ENCODE measurements around the gene SZT2. TPM values are rescaled to one million over a fixed set of nuclear protein-coding genes. Genes with fewer than 3 reads are reported as not detected.
A peak's percentile ranks its signal among the peaks of the same experiment; 100 is the strongest.
"Not testable (repeated sequence)": the region's sequence is repeated elsewhere in the genome, so short reads cannot be mapped to it uniquely, and the experiment has no call there.

SZT2 gene
- total RNA-seq, 1 donor from 2014 or later = 139 TPM

DNA sequence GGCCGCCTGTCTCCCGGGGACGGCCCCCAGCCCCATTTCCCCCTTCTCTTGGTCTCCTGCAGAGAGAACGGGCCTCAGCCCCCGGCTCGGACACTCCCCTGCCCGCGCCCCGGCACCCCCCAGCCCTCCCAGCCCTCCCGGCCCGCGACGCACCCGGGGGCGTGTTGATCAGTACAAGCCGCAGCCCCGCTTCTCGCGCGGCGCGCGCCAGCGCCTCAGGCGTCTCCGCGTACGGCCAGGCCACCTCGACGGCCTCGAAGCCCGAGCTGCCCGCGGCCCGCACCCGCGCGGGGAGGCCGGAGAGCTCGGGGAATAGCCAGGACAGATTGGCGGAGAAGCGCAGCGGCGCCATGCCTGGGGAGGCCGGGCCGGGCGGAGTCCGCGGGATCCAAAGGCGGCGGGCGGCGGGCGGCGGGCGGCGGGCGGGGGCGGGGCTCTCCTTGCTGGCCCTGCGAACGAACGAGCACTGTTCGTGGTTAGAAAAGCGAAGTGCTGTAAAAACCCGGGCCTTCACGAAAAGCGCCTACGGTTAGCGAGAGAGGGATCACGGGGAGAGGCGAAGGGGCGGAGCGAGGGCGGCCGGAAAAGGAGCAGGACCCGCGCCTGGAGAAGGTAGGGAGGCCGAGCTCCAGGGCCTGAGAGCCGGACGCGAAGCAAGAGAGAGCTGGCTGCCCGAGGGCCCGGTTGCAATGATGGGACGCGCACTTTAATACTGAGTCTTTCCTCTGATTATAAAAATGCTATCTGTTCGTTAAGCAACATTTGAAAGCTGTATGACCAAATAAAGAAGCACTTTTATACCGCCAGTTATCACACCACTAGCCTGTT, 64.0 kb downstream of the SZT2 start, which contains the start of gene HYI:
Gene HYI, minus strand, starts transcription at position 490 of the 828 bp plus-strand sequence. Its CDS starts 138 bp downstream, at position 352.
- peaks cover 17% of the 10 kb centered on the region for H3K4me1 Mint-ChIP-seq
- intact Hi-C loops (cut with micrococcal nuclease) = loop anchor here (2.0 kb wide), 1 partner anchor 95 kb away; the partner anchor contains the start of gene CDC20
- POLR2A ChIA-PET = interaction anchor here (0.7 to 2.7 kb wide), 6 partner anchors 29 to 282 kb away, joined by 3 to 9 read pairs (median 4); partner anchors contain the start of genes CFAP57, EBNA1BP2, ELOVL1 and KDM4A
- H3K4me3 Mint-ChIP-seq = peak within 1 kb of the TSS; percentile 89
- peak; percentile 50 for DNase-seq
- peak within 1 kb of the TSS; percentile 76 for H3K27ac Mint-ChIP-seq
- TF ChIP-seq, protein P1, sequence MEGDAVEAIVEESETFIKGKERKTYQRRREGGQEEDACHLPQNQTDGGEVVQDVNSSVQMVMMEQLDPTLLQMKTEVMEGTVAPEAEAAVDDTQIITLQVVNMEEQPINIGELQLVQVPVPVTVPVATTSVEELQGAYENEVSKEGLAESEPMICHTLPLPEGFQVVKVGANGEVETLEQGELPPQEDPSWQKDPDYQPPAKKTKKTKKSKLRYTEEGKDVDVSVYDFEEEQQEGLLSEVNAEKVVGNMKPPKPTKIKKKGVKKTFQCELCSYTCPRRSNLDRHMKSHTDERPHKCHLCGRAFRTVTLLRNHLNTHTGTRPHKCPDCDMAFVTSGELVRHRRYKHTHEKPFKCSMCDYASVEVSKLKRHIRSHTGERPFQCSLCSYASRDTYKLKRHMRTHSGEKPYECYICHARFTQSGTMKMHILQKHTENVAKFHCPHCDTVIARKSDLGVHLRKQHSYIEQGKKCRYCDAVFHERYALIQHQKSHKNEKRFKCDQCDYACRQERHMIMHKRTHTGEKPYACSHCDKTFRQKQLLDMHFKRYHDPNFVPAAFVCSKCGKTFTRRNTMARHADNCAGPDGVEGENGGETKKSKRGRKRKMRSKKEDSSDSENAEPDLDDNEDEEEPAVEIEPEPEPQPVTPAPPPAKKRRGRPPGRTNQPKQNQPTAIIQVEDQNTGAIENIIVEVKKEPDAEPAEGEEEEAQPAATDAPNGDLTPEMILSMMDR (IDR thresholded peaks at IDR 0.05) = no peak
- no peaks in the 10 kb centered on the region for H3K9me3 Mint-ChIP-seq
- peak; percentile 65 for ATAC-seq (ENCODE audit: low read depth)
- H3K27me3 Mint-ChIP-seq = peaks cover 20% of the 10 kb centered on the region
- CTCF ChIA-PET = interaction anchor here (0.9 kb wide), 1 partner anchor 9 kb away, joined by 3 read pairs; no protein-coding TSS in a partner anchor
- H3K36me3 Mint-ChIP-seq (ENCODE audit: low read depth) = peaks cover 35% of the 10 kb centered on the region

DNA sequence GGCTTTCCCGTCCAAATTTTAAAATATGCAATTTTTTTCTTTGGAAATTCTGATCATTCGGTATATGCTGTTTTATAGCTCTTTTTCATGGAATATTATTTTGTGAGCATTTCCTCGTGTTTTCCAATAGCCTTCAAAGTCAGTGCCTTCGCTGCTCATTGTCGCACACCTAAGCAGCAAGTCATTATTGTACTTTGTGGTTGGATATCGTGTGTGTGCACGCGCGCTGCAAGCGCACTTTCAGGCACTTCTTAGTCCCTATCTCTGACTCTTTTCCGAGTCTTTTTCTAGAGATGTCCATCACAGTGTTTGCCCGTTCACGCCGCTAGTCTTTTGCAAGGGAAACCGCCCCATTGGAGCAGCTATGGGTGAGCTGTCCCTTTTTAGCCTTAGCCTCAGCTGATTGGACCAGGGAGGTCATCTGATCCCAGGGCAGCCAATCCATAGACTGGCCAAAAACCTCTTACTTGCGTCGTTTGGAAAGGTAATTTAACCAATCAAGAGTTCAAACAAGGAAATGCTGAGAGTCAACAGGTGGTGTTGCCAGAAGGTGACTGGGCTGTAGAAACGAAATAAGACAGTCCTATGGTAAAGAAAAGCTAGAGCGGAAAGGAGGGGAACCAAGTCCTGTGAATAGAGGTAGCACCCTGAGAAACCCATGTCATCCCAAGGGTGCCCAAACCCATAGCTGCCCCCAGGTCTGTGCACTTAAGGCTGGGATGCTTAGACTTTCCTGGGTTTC, 64.7 kb downstream of the SZT2 start:
- peaks cover 27% of the 10 kb centered on the region for H3K36me3 Mint-ChIP-seq (ENCODE audit: low read depth)
- H3K9me3 Mint-ChIP-seq = no peaks in the 10 kb centered on the region
- DNase-seq (no peak), ATAC-seq (ENCODE audit: low read depth) (peak; percentile 80)
- peaks cover 17% of the 10 kb centered on the region for H3K4me1 Mint-ChIP-seq
- intact Hi-C loops (cut with micrococcal nuclease) = no loop called here
- H3K4me3 Mint-ChIP-seq = peak overlapping the region; percentile 89
- TF ChIP-seq, protein P1 (IDR thresholded peaks at IDR 0.05) = no peak
- POLR2A ChIA-PET = interaction anchor here (0.6 to 2.7 kb wide), 7 partner anchors 30 to 676 kb away, joined by 3 to 9 read pairs (median 3); partner anchors contain the start of genes CFAP57, EBNA1BP2, ELOVL1 and KDM4A
- H3K27ac Mint-ChIP-seq = peak overlapping the region; percentile 76
- CTCF ChIA-PET = interaction anchor here (0.9 kb wide), 1 partner anchor 10 kb away, joined by 3 read pairs; no protein-coding TSS in a partner anchor
- peaks cover 20% of the 10 kb centered on the region for H3K27me3 Mint-ChIP-seq

DNA sequence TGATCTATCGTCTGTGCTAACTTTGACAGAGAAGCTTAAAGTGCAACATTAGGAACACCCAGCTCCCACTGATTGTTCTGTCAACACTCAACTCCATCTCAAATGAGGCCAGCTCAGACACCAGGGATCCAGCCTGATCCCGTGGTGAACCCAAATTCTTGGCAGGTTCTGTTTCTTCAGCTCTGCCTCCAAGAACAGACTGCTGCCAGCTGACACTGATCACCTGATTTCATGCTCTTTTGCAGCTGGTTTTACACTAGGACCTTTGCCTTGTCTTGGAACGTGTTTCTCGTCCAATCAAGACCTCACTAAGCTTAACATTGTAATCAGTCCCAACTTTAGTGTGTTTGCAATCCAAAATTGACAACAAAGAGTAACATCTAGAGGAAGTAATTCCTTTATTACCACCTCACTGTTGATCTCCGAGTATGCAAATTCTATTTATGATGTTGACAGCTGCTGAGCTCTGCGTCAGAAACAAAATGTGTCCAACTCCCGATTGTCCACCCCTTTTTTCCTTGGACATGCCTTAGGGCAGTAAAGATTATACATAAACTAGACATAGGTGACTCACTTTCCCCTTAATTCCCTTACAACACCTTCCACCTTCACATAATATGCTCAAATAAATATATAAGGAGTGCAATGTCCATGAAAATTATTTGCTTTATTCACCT, 65.7 kb downstream of the SZT2 start:
- Mint-ChIP-seq H3K9me3 (no peaks in the 10 kb centered on the region), H3K36me3 (ENCODE audit: low read depth) (peaks cover 21% of the 10 kb centered on the region), H3K4me3 (peak overlapping the region; percentile 19), H3K27ac (no peak overlapping the region), H3K4me1 (peaks cover 17% of the 10 kb centered on the region), H3K27me3 (peaks cover 20% of the 10 kb centered on the region)
- CTCF ChIA-PET = no interaction called here
- intact Hi-C loops (cut with micrococcal nuclease) = no loop called here
- TF ChIP-seq, protein P1 (IDR thresholded peaks at IDR 0.05) = no peak
- no peak for ATAC-seq (ENCODE audit: low read depth)
- POLR2A ChIA-PET = interaction anchor here (0.6 to 2.7 kb wide), 5 partner anchors 87 to 676 kb away, joined by 3 to 9 read pairs (median 6); partner anchors contain the start of genes ELOVL1 and KDM4A
- no peak for DNase-seq

DNA sequence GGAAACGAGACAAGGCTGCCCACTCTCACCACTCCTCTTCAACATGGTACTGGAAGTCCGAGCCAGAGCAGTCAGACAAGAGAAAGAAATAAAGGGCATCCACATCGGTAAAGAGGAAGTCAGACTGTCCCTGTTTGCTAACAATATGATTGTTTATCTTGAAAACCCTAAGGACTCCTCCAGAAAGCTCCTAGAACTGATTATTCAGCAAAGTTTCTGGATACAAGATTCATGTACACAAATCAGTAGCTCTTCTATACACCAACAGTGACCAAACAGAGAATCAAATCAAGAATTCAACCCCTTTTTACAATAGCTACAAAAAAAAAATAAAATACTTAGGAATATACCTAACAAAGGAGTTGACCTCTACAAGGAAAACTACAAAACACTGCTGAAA, 68.7 kb downstream of the SZT2 start:
- H3K27ac Mint-ChIP-seq; H3K4me3 Mint-ChIP-seq; ATAC-seq (ENCODE audit: low read depth); H3K36me3 Mint-ChIP-seq (ENCODE audit: low read depth); H3K9me3 Mint-ChIP-seq; DNase-seq; intact Hi-C loops (cut with micrococcal nuclease); POLR2A ChIA-PET; CTCF ChIA-PET: not testable (repeated sequence)
- Mint-ChIP-seq H3K27me3 (peaks cover 20% of the 10 kb centered on the region), H3K4me1 (peaks cover 16% of the 10 kb centered on the region)

DNA sequence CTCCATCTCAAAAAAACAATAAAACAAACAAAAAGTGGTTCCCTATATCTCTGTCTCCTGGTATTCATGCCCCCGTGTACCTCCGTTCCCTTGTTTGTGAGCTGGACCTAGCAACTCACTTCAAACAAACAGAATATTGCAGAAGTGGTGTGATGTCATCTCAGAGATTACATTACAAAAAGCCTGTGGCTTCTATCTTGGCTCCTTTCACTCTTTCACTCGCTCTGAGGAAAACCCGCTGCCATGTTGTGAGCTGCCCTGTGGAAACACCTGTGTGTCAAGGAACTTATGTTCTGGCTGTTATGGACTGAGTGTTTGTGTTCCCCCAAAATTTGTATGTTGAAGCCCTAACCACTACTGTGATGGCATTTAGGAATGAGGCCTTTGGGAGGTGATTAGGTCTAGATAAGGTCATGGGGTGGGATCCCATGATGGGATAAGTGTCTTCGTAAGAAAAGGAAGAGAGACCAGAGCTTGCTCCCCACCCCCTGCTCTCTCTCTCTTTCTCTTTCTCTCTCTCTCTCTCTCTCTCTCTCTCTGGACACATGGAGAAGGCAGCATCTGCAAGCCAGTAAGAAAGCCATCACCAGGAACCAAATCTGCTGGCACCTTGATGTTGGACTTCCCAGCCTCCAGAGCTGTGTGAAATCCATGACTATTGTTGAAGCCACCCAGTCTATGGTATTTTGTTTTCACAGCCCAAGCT, 71.4 kb downstream of the SZT2 start:
- ChIA-PET POLR2A (interaction anchor here (0.7 kb wide), 1 partner anchor 12 kb away, joined by 3 read pairs; no protein-coding TSS in a partner anchor), CTCF (no interaction called here)
- TF ChIP-seq, protein P1 (IDR thresholded peaks at IDR 0.05) = no peak
- Mint-ChIP-seq H3K4me3 (no peak overlapping the region), H3K27me3 (peaks cover 14% of the 10 kb centered on the region), H3K9me3 (no peaks in the 10 kb centered on the region), H3K27ac (no peak overlapping the region), H3K36me3 (ENCODE audit: low read depth) (no peaks in the 10 kb centered on the region), H3K4me1 (peaks cover 5% of the 10 kb centered on the region)
- intact Hi-C loops (cut with micrococcal nuclease) = no loop called here
- ATAC-seq (ENCODE audit: low read depth) (no peak), DNase-seq (no peak)
